Subcutaneous adipose tissue (tissue), 4 donors: ENCODE results near the gene NAA30. TPM values are rescaled to one million over a fixed set of nuclear protein-coding genes. Genes with fewer than 3 reads are reported as not detected.

Experiments
- CTCF ChIP-seq: fragments of 450-650 bp; IDR thresholded peaks from one replicate; pipeline ENCODE4 v1.5.1; 2016; ENCODE audit warnings: low read depth, mild to moderate bottlenecking, control low read depth, antibody characterized with exemption, moderate library complexity
- total RNA-seq, 4 donors: library from RNA; depleted of rRNA; stranded (reverse); fragments of >200 nt; gene quantifications; one replicate each; pipeline ENCODE4 v1.1.0, GENCODE V29; 2016

NAA30 gene
- 10 to 100 TPM; 15.1 to 26.7 (median 20.6) TPM for total RNA-seq

DNA sequence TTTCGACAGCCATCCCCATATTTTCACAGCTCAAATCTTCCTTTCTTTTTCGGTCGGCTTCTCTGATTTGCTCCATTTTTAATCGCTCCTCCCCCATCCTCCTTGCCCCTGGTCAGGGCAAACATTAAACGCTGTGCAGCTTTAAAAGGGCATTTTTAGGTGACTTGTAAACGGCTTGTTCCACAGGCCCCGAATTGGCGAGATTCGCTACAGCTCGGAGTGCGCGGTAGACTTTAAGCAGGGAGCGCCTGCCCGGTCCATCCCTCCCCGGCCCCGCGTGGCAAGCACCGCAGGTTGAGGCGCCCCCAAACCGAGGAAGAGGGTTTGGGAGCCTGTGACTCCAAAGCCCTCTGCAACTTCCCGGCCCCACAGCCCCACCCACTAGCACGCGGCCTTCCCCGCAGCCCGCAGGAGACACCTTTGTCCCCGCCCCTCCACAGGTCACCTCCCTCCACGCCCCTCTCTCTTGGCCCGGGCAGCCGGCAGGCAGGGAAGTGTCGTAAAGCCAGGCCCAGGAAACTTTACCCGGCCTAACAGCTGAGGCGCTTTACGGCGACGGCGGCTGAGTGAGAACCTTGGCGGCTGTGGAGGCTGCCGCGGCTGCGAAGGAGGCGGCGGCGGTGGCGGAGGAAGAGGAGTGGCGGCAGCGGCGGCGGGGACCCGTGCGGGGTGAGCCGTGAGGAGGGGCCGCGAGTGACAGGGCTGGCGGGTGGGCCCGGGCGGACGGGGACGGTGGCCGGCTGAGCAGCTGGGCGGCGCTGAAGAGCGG, at the start of gene NAA30:
Gene NAA30 (plus strand): TSS at position 550 of the 769 bp plus-strand sequence. CDS start 372 bp downstream, outside the sequence.
- TF ChIP-seq CTCF: no peak

GRCh38 chr14:57345106-57345505, 45.3 kb upstream of the NAA30 start:
- TF ChIP-seq CTCF: no peak

- no peak for TF ChIP-seq CTCF
Measured at GRCh38 chr14:57346741-57347140, 43.6 kb upstream of the NAA30 start.

DNA sequence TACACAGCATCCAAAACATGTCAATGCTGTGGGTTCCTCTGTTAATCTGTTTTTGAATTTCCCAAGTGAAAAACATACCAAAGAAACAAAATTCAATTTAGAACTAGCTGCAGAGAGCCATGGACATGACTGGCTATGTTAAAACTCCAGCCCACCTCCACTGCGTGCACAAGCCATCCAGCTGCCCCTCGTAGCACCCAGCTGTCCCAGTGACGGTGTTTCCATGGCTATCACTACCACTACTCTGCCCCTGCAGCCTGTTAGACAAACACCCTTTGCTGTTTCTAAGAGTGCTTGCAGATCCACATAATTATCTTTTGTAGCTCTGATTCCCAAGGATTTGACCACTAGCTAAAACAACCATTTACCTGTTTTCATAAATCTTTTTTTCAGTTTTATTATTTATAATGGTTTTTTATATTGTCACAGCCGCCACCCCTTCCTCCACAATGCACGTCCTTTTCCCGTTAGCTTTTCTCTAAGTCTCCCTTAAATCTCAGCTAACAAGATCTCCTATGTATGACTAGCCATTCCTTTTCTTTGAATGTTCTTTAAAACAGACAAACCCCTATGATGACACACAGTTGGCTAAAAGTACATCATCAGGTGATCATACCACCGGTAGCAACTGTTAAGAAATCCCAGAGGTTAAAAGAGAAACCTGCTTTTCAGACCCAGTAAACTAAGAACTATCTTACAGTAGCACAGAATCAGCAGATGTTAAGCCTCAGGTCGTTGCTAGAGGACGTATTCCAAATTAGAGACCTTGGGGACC, 37.8 kb upstream of the NAA30 start:
- TF ChIP-seq CTCF: no peak

DNA sequence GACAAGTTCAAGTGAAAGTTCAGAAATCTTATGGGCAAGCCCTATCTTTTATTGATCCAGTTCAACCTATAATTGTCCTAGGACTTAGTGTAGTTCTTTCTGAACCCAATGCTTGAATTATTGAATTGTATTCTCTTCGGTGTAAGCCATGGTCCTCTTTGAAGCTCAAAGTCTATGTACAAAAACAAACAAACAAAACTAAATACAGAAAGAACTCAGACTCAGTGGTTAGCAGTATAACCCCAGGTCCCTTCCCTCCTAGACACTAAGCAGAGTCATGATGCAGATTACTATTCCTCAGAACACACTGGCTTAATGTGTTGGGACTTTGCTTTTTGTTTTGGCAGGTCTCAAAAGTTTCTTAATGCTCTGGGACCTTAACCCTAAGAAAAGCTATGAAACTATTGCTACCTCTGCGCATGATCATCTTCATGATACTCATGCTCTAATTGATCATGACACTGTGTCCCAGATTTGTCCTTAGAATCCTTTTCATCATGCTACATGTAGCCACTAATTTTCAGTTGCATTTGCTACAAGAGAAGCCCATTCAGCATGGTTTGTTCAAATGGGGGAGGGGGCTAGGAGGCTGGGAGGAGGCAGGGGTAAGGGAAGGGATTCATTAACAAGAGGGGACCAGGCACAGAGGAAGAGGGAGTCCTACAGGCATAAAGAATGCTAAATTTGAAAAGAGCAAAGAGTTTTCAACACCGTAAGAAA, 35.1 kb upstream of the NAA30 start:
- TF ChIP-seq CTCF: no peak

DNA sequence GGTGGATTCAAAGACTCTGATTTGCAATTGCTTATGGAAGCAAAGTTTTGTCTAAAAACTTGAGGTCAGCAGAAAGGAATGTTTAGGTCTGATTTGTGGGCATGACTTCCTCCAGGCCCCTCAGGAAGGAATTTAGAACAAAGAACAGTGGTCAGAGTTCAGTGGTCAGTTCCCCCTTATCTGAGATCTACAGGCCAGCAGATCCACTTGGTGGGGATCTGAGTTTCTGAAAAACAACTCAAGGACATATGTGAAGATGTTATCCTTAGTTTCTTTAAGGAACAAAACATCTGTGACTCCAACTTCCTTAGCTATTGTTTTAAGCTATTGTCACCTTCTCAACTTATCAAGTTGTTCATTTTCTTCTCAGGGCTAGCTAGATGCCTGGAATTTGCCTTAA, 28.0 kb upstream of the NAA30 start:
- no peak for TF ChIP-seq CTCF
